Measurements from ENCODE around the gene CDC25B. TPM values are rescaled to one million over a fixed set of nuclear protein-coding genes. Genes with fewer than 3 reads are reported as not detected.

Gene CDC25B
- total and polyA plus RNA-seq, 2 of the 13 experiments (the other 11 are each of a cell fraction or from before 2014, with no cell fraction given) = 14.5 to 19.4 TPM

DNA sequence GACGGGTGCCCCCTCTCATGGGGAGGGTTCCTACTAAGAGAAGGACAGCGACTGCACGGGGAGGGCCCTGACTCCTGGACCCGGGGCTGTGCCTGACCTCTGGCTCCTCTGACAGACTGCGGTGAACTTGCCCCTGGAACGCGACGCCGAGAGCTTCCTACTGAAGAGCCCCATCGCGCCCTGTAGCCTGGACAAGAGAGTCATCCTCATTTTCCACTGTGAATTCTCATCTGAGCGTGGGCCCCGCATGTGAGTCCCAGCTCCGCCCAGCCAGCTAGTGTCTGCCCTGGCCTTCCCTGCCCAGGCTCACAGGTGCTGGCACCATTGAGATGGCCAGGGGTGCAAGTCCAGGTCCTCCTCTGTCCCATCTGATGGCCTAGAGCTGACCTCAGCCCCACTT lies 7.2 kb downstream of the CDC25B start:
- H3K9ac ChIP-seq (ENCODE audit: insufficient read depth, low read depth, low read length) = no peak overlapping the region
- no peak for DNase-seq (ENCODE audit: low spot score)
- no peaks in the 10 kb centered on the region for H3K9me3 ChIP-seq (ENCODE audit: low read length)
- in situ Hi-C loops (cut with HindIII; ENCODE audit: extremely low pct_ligation_motif_present, low pct_unique_long_range_greater_than_20kb) = no loop called here
- ChIA-PET POLR2A (interaction anchor here (1.1 to 1.5 kb wide), 2 partner anchors 14 to 17 kb away, joined by 4 to 6 read pairs; partner anchors contain the start of gene AP5S1), CTCF (ENCODE audit: low intra/inter-chr PET ratio, low total read pairs) (no interaction called here)
- BruUV-seq (replicated peaks) = no TSS peak
- WGBS (ENCODE audit: low lambda C conversion rate) = 96% methylated on average over 14 of the region's 14 CpGs
- intact Hi-C loops (cut with micrococcal nuclease; ENCODE audit: unreplicated experiment) = no loop called here
- H4K20me1 ChIP-seq (ENCODE audit: insufficient read depth, low read length) = no peaks in the 10 kb centered on the region
- H3K79me2 ChIP-seq (ENCODE audit: insufficient read depth, low read length) = peaks cover 5% of the 10 kb centered on the region
- H3K27me3 ChIP-seq (ENCODE audit: control insufficient read depth in 1 of 2, insufficient read depth in 2 of 2, low read length in 2 of 2) = no peaks in the 10 kb centered on the region
- H3K36me3 ChIP-seq (replicated peaks in 1 of 2; ENCODE audit: control insufficient read depth in 1 of 2, insufficient read depth in 2 of 2, low read length in 2 of 2) = peaks cover 27 to 48% of the 10 kb centered on the region in 2 experiments
- no peak overlapping the region for H2AFZ ChIP-seq (ENCODE audit: low read length)
- H3K4me2 ChIP-seq (ENCODE audit: low read depth, low read length) = no peak overlapping the region
- FAIRE-seq = no peak
- peaks cover 41% of the 10 kb centered on the region for H3K4me1 ChIP-seq (ENCODE audit: insufficient read depth, low read length)
- ATAC-seq = no peak
- no peak overlapping the region for H3K4me3 ChIP-seq (replicated peaks in 1 of 3; ENCODE audit: insufficient read depth in 1 of 3, low read depth in 2 of 3, low read length in 3 of 3)
- no peak overlapping the region for H3K27ac ChIP-seq (ENCODE audit: extremely low read length, insufficient read depth, low read length)
- no peak for TF ChIP-seq ZNF7 (CRISPR knock-in tag; IDR thresholded peaks at IDR 0.05)
- no peak for TF ChIP-seq BRCA1 (CRISPR knock-in tag; IDR thresholded peaks at IDR 0.05)
- TF ChIP-seq ADNP (CRISPR knock-in tag; IDR thresholded peaks at IDR 0.05) = no peak
- no peak for TF ChIP-seq NR2F2 (IDR thresholded peaks at IDR 0.05; ENCODE audit: borderline replicate concordance, low read depth)
- TF ChIP-seq, protein P1, sequence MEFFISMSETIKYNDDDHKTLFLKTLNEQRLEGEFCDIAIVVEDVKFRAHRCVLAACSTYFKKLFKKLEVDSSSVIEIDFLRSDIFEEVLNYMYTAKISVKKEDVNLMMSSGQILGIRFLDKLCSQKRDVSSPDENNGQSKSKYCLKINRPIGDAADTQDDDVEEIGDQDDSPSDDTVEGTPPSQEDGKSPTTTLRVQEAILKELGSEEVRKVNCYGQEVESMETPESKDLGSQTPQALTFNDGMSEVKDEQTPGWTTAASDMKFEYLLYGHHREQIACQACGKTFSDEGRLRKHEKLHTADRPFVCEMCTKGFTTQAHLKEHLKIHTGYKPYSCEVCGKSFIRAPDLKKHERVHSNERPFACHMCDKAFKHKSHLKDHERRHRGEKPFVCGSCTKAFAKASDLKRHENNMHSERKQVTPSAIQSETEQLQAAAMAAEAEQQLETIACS (CRISPR knock-in tag; IDR thresholded peaks at IDR 0.05) = no peak
- TF ChIP-seq SRF (IDR thresholded peaks at IDR 0.05; ENCODE audit: low read depth, low read length) = no peak
- TF ChIP-seq, protein P2, sequence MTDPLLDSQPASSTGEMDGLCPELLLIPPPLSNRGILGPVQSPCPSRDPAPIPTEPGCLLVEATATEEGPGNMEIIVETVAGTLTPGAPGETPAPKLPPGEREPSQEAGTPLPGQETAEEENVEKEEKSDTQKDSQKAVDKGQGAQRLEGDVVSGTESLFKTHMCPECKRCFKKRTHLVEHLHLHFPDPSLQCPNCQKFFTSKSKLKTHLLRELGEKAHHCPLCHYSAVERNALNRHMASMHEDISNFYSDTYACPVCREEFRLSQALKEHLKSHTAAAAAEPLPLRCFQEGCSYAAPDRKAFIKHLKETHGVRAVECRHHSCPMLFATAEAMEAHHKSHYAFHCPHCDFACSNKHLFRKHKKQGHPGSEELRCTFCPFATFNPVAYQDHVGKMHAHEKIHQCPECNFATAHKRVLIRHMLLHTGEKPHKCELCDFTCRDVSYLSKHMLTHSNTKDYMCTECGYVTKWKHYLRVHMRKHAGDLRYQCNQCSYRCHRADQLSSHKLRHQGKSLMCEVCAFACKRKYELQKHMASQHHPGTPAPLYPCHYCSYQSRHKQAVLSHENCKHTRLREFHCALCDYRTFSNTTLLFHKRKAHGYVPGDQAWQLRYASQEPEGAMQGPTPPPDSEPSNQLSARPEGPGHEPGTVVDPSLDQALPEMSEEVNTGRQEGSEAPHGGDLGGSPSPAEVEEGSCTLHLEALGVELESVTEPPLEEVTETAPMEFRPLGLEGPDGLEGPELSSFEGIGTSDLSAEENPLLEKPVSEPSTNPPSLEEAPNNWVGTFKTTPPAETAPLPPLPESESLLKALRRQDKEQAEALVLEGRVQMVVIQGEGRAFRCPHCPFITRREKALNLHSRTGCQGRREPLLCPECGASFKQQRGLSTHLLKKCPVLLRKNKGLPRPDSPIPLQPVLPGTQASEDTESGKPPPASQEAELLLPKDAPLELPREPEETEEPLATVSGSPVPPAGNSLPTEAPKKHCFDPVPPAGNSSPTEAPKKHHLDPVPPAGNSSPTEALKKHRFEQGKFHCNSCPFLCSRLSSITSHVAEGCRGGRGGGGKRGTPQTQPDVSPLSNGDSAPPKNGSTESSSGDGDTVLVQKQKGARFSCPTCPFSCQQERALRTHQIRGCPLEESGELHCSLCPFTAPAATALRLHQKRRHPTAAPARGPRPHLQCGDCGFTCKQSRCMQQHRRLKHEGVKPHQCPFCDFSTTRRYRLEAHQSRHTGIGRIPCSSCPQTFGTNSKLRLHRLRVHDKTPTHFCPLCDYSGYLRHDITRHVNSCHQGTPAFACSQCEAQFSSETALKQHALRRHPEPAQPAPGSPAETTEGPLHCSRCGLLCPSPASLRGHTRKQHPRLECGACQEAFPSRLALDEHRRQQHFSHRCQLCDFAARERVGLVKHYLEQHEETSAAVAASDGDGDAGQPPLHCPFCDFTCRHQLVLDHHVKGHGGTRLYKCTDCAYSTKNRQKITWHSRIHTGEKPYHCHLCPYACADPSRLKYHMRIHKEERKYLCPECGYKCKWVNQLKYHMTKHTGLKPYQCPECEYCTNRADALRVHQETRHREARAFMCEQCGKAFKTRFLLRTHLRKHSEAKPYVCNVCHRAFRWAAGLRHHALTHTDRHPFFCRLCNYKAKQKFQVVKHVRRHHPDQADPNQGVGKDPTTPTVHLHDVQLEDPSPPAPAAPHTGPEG (CRISPR knock-in tag; IDR thresholded peaks at IDR 0.05) = no peak
- TF ChIP-seq, protein P3, sequence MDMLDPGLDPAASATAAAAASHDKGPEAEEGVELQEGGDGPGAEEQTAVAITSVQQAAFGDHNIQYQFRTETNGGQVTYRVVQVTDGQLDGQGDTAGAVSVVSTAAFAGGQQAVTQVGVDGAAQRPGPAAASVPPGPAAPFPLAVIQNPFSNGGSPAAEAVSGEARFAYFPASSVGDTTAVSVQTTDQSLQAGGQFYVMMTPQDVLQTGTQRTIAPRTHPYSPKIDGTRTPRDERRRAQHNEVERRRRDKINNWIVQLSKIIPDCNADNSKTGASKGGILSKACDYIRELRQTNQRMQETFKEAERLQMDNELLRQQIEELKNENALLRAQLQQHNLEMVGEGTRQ (IDR thresholded peaks at IDR 0.05; ENCODE audit: low read depth, low read length) = no peak
- TF ChIP-seq, protein P3 (CRISPR knock-in tag; IDR thresholded peaks at IDR 0.05; ENCODE audit: borderline replicate concordance) = no peak
- TF ChIP-seq, protein P4, sequence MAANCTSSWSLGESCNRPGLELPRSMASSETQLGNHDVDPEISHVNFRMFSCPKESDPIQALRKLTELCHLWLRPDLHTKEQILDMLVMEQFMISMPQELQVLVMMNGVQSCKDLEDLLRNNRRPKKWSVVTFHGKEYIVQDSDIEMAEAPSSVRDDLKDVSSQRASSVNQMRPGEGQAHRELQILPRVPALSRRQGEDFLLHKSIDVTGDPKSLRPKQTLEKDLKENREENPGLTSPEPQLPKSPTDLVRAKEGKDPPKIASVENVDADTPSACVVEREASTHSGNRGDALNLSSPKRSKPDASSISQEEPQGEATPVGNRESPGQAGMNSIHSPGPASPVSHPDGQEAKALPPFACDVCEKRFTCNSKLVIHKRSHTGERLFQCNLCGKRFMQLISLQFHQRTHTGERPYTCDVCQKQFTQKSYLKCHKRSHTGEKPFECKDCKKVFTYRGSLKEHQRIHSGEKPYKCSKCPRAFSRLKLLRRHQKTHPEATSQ (CRISPR knock-in tag; IDR thresholded peaks at IDR 0.05; ENCODE audit: borderline replicate concordance) = no peak
- TF ChIP-seq KAT8 (CRISPR knock-in tag; IDR thresholded peaks at IDR 0.05) = no peak
- no peak for TF ChIP-seq ZNF256 (CRISPR knock-in tag; conservative IDR thresholded peaks at IDR 0.05)
- TF ChIP-seq CBX1 (IDR thresholded peaks at IDR 0.05; ENCODE audit: low read depth) = no peak
- no peak for TF ChIP-seq RARA (CRISPR knock-in tag; IDR thresholded peaks at IDR 0.05)
- TF ChIP-seq, protein P5, sequence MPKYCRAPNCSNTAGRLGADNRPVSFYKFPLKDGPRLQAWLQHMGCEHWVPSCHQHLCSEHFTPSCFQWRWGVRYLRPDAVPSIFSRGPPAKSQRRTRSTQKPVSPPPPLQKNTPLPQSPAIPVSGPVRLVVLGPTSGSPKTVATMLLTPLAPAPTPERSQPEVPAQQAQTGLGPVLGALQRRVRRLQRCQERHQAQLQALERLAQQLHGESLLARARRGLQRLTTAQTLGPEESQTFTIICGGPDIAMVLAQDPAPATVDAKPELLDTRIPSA (CRISPR knock-in tag; IDR thresholded peaks at IDR 0.05; ENCODE audit: borderline replicate concordance) = no peak

Measured in HepG2 (cell line).